ENCODE data around the gene GCN1.
A peak's percentile ranks its signal among the peaks of the same experiment; 100 is the strongest.

The GCN1 gene

DNA sequence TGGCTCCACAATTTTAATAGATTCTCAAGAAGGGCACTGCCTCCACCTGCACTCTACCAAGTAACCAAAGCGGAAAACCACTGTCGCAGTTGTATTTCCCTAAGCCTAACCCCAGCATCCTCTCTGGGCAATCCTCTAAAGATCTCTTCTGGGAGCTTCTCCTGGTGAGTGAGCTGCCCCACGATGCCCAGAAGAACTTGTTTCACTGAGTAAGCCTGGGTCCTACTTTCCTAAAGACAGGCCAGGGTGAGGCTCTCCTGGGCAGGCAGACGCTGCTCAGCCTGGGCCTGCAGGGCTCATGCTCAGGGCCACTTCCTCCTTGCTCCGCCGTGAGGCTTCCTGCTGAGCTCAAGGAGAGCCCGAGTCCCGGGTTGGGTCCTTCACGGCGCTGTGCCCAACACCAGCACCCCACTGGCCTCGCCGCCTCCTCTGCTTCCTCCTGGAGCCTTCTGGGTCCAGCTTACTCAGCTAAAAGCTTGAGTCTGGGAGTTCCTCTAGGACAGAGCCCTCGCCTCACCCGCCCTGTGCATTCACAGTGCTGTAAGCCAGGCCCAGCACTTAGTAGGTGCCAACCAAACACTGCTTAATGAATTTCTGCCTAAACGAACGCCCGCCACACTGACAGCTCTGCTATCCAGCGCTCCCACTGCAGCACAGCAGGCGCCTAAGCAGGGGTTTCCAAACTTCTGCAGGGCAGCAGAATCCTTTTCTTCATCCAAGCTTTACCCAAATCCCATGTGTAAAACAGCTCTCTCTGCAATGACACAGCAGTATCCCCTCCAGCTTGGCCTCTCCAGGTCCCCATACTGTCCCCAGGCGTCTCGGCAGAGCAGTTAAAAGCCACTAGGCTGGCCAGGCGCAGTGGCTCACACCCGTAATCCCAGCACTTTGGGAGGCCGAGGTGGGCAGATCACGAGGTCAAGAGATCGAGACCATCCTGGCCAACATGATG lies 83.7 kb downstream of the GCN1 start:
- DNase-seq = no peak

DNA sequence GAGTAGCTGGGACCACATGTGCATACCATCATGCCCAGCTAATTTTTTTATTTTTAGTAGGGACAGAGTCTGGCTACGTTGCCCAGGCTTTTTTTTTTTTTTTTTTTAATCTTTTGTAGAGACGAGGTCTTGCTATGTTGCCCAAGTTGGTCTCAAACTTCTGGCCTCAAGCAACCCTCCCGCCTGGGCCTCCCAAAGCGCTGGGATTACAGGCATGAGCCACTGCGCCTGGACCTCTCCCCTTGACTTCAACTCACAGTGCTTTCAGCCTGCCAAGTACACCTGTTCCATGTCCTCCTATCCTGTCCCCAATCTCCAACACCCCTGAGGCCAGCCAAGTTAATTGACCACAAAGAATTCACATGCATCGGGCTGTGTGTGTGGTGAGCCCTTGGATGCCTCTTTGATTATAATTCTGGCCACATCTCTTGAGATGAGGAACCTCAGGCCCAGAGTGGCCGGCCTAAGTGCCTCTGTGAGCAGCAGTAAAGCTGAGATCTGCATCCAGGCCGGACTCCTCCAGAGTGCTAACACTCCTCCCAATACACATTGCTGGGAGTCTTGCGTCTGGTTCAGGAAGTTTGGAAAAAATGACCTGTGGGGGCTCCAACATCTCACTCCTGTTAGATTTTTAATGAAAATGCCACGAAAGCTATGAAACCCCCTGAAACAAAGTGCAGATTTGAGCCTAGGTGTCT lies 84.8 kb downstream of the GCN1 start:
- DNase-seq = no peak

DNA sequence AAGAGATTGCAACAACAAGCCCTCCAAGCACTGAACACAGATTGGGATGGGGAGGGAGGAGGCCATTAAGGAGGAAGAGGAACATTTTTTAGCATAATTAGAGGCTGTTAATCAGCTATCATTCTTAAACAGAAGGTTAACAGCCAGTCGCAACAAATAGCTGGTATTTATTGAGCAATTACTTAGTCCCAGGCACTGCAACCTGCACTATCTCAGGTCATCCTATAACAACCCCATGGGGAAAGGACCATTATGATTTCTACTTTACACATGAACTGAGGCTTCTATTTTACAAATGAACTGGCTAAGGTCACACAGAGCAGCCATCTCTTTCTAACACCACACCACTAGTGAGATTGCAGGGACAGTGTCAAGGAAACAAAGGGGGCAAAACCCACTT lies 88.4 kb downstream of the GCN1 start:
- no peak for DNase-seq

DNA sequence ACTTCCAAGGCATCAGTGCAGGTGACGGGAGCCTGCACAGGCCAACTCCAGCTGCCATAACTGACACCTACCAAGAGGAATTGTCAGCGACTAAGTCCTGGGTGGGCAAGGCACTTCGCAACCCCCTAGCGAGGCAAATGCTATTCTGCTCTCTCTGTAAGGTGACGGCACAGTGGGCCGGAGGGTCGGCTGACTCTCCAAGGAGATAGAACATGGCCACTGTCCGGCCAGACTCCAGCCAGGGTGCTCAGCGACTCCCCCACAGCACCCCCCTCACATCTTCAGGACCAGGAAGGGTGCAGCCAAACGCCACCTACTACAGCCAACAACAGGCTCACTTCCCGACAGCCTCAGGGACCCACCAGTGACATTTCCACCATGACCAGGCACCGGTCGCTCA lies 91.1 kb downstream of the GCN1 start:
- no peak for DNase-seq

DNA sequence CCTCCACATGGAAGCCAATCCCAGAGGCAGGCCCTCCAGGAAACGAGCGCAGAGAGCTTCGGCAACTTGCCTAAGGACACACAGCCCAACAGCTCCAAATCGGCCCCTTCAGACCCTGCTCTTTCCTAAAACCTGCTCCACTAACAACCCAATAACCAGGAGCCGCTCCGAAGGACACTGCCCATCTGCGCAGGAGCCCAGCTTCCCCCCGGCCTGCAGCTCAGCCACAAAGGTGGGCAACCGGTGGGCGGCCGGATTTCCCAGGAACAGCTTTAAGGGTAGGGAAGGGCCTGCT lies 91.5 kb downstream of the GCN1 start:
- DNase-seq = no peak

DNA sequence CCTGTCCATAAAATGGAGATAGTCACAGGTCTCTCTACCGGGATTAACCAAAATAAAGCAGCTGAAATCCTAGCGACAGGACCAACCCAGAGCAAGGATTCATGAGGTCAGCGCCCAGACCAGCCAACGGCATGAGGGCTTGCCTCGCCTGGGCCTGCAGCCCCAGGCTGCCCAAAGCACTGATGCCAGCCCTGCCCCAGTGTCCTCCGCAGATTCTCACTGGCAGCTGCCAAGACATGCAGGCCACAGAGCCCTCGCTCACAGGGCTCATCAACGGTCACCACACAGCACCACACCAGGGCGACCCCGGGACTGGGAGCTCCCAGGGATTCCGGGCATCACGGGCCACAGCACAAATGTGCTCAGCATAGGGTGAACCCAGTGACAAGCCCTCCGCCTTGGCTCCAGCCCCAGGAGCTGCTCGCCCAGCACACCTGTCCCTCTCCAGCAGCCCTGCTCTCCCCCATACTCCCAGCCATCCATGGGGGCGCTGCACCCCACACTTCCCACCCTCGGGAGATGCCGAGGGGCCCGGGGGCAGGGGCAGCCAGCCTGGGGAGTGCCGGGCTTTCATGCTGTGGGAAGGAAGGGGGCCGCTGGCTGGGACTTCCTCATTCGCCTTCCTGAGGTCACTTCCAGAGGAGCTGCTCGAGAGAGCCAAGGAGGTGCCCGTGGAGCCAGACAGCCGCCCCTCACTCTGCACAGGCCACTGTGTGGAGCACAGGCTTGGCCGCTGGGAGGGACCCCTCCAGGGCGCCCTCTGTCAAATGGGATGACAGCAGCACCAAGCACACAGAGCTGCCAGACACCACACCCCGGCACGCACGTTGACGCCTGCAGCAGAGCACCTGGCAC lies 92.1 kb downstream of the GCN1 start:
- DNase-seq = no peak

DNA sequence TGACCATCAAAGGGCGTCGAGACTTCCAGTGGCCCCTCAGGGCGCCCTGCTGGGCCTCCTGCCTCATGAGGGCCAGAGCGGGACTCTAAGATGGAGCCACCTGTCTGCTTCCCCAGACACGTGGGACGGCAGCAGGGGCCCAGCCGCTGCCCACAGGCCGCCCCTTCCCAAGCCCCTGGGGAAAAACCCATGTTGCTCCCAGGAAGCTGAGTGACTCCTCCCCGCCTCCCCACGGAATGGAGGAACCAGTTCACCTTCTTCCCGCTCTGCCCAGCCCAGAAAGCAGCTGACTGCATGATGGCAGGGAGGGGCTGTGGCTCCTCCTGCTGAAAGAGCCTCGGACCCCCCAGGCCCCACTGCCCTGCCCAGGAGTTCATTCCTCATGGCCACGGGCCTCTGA lies 92.9 kb downstream of the GCN1 start:
- no peak for DNase-seq

DNA sequence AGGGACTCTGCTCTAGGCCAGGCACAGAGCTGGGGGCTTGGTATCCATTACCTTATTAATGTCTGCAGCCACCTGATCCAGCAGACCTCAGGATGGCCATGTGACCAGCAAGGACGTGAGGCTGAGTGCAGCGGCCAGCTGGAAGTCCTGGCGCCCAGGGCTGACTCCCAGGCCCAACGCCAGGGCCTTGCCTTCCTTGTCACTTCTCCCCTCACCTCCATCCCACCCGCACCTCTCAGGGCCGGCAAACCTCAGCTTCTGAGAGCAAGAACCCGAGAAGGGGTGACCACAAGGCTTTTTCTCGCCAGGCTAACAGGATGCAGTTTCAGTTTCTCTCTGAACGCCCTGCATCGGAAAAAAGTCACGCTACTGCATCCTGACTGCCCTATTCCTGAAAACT lies 93.3 kb downstream of the GCN1 start:
- DNase-seq = no peak

DNA sequence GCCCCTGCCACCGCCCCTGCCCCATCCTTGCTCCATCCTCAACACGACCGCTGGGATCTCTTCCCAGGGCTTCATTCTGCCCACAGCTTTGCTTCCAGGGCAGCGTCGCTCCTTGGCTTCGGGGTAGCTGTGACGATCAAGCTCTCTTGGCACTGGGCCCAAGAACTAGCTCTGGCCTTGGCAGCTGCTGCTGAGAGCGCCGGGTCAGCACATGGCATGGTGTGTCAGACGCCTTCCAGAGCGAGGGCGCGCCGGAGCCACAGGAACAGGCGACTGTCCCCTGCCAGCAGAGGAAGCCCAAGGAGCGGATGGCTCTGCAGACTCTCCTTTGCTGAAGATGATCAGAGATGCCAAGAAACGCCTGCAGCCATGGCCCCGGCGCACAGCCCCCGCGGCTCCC lies 93.9 kb downstream of the GCN1 start:
- no peak for DNase-seq

DNA sequence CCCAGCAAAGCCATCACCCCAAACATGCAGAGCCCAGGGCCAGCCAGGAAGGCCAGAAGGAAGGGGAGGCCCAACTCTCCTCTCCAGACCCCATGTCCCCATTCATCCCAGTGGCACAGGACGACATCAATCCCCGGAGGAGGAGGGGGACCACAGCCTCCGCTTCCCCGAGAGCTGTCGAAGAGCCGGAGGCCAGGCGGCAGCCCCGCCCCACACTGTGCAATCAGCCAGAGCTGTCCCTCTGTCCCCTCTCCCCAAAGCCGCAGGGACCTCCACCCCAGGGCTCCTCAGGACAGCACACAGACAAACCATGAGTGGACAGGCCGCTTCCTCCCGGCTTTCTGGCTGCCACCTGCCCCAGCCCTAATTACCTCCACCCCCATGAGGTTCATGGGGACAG lies 94.8 kb downstream of the GCN1 start:
- no peak for DNase-seq

DNA sequence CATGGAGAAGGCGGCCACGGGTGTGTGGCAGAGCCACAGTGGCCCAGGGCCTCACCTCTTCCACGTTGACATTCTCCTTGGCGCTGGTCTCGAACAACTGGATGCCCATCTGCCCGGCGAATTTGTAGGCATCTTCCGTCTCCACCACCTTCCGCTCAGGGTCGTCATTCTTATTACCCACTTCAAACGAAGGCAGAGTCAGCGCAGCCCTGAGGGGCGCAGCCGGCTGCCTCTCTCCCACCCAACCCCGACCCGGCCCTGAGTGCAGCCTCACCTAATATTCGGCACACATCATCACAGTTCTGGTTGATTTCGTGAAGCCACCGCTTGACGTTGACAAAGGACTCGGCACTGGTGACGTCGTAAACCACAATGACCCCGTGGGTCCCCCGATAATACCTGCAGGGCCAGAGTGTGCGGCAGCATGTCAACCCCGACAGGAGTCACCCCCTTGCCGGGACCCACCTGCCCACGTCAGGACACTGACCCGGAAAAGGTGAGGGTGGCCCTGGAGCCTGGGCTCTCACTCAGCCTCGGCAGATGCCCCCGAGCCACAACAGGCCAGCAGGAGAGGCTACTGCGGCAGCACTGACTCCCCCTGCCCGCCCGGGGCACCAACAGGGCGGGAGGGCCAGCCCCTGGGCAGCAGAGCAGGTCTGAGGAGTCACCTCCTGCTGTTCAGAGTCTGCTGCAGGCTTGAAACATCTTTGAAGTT lies 95.6 kb downstream of the GCN1 start:
- DNase-seq = no peak

DNA sequence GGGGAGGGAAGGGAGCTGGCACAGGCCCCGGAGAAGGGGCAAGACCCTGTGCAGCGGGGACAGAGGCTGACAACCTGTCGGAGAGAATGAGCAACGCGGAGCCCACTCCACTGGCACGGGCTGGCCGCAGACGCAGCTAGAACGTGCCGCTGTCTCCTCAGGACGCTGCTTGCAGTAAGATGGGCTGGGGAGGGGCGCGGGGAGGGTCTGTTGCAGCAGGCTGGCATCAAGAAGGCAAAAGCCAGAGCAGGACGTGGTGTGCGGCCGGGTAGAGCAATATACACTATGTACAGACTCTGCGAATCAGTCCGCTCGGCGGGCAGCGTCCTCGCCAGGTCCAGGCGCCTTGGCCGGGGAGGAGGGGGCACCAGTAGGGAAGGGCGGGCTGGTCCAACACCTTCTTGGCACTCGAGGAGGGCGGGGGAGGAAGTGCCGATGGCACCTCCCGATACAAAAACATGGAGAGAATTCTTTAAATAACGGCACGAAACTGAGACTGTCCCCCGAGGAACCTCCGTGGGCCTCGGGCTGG lies 97.8 kb downstream of the GCN1 start:
- DNase-seq = no peak

DNA sequence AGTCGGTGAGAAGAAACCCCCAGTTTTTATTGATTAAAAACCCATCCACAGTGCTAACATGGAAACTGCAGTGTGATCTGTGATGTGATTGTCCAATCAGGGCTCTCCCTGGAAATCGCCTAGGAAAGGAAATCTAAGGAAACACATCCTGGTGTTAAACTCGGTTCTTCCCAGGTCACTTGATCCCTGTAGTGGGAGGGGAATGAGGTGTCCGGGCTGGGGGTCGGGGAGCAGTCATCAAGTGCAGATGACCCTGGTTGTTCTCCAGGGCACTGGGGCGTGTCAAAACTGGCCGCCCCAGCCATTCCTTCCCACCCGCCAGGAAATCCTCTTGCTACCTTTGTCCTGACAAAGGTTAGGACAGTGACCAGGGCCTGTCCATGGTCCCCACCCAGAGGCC lies 98.8 kb downstream of the GCN1 start:
- DNase-seq = no peak

DNA sequence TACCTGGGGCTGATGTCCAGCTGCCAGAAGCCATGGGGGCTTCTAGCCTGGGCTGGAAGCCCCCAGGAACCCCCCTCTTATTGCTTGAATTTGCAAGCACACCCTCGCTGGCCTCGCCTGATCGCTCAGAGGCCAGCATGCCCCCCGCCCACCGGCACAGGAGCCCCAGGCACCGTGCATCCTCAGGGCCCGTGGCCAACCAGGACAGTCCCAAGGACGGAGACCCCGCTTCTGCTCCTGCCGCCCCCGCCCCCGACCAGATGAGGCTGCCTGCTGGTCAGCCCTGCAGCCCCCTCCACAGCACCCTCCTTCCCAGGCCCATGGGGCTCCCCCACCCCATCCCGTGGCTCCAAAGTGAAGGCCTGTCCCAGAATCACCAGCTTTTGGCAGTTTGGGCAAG lies 99.2 kb downstream of the GCN1 start:
- DNase-seq = no peak

DNA sequence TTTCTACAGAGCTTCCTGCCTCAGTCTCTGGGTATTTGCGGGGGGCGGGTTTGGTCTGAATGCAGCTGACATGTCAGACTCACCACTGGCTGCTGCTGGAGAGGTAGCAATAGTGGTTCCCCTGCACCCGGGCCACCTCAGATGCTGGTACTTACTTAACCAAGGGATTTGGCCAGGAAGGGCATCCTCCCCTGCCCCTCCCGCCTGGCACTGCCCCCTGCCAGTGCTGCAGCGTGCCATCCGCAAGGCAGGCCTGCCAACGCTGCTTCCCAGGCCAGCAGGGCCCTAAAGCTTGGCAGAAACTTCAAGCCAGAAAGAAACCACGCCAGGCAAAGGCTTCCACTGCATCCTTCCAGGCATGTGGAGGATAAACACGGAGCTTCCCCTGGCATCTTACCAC lies 100.0 kb downstream of the GCN1 start:
- DNase-seq = no peak

DNA sequence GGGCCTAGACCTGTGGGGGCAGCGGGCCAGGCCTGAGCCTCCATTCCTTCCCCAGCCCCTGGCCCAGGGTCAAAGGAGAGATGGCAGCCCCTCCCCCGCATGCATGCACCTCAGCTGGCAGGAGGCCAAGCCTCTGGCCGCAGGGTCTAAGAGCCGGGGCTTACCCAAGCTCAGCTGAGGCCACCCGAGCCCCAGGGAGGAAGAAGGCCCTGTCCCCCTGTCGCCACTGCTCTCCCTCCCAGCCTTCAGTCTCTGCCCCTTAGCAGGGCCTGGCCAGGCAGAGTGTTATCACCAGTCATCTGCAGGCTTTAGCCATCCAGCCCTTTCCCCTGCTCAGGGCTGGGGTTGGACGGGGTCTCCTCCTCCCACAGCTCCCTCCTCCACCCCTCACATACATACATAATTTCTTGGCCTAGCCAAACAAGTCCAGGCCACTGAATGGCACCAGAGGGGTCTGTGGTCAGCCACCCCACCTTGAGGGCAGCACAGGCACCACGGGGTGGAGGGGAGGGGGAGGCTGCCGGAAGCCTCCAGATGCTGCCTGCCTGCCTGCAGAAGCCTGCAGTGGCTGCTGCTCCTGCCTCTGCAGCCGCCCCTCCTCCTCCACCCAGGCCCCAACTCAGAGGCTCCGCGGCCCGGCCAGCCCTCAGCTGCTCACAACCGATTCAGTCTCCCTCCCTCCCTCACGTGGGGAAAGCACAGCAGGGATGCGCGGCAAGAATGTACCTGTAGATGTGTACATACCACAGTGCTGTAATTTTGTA lies 100.7 kb downstream of the GCN1 start:
- peak; percentile 45 for DNase-seq

DNA sequence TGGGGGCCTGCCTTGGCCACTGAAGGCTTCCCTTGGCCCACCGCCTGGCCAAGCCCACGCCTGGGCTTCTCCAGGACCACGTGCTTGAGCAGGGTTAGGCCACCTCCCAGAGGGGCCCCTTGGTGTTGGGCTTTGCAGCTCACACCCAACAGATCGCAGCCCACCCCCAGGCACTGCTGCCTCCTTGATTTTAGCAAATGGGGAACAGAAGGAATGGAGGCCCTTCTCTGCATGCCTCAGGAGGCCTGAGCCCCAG lies 101.3 kb downstream of the GCN1 start:
- DNase-seq = no peak

DNA sequence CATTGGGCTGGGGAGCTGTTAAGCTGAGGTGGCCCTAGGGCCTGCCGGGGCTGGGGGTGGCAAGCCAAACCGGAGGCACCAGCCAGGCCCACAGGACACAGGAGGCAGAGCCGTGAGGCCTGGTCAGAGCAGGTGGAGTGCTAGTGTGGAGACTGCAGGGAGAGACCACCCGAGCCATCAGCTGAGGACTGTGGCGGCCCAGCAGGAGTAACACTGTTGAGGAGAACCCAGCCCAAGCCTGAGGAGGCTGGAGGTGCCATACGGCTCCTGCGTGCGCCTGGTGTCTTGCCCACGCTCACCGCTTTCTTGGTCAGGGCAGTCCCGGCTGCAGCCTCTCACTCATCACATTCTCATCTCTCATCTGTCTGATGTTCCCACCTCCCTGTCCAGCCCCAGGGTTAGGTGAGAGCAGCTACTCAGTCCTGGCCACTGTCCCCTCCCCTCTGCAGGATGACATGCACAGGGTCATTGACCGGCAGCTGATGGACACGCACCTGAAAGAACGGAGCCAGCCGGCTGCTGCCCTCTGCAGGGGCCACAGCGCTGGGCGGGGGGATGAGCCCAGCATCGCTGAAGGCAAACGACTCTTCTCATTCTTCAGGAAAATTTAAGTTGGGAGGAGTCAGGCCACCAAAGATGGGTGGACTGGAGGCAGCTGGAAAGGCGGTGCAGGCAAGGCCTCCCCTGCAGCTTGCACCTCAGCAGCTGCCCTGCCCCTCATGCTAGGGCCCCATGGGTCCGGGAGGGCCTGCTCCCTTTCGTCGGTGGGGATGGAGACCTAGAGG lies 101.8 kb downstream of the GCN1 start:
- DNase-seq = no peak

DNA sequence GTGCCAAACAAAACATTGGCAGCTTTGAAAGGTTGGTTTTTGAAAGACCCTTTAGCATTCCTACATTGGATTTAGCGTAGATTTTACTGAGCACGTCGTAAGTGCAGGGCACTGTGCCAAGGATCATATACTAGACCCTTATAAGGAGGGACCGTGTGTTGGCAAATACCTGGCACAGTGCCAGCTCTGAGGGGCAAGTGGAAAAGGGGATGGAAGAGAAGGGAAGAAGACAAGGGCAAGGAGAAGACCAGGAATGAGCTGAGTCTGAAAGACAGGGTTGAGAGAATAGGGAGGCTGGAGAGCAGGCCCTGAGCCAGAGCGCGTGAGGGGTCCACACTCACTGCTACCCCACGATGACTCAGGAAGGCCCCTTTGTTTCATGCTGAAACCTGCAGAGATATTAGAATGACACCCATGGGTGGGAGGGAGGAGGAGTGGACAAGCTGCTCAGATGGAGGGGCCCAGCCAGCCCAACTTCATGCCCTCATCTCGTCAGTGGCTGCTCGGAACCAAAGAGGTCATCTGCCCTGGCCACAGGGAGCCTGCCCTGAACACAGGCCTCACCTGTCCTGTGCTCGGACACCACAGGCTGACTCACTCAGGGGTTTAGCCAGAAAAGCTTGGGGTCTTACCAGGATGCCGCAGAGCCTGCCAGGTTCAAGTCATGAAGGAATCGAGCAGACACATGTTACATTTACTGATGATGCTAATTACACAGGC lies 103.0 kb downstream of the GCN1 start:
- DNase-seq = peak; percentile 16

DNA sequence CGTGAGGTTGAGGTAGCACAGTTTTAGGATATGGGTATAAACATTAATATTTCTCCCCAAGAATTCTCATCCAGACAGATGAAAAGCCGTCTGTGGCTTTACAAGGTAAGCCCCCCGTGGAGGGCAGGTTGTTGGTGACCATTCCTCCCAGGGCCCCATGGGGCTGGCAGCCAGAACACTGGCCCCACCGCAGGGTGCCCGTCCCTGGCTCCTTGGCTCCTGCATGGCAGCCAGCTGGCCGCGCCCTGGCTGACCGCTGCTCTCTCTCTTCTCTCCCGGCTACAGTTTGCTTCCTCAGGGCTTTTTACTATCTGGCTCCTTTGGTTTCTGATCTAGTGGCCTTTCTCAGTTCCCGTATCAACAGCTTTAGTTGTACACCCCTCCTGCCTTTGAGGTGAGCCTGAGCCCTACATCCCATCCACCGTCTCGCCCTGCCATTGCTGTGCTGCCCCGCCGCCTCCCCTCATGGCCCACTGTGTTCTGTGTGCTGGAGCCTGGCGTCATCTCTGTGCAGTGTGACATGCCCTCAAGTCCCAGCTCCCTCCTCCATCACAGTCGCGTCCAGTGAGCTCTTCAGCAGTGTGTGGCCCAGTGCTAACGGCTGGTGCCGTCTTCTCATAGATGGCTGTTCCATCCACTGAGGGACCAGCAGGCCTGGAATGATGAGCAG lies 103.8 kb downstream of the GCN1 start:
- no peak for DNase-seq
